SK-N-MC (cell line): ENCODE results near the gene XPC.

ENCODE experiments used
- EZH2 ChIP-seq: fragments of 200-600 bp; sonication (generic); IDR thresholded peaks from one replicate; pipeline ENCODE4 v1.6.1; 2017; ENCODE audit warnings: antibody characterized with exemption
- POLR2AphosphoS5 ChIP-seq: IDR thresholded peaks from 2 replicates; pipeline ENCODE4 v1.6.1; 2012; ENCODE audit warnings: mild to moderate bottlenecking, low read depth, low read length, borderline replicate concordance

DNA sequence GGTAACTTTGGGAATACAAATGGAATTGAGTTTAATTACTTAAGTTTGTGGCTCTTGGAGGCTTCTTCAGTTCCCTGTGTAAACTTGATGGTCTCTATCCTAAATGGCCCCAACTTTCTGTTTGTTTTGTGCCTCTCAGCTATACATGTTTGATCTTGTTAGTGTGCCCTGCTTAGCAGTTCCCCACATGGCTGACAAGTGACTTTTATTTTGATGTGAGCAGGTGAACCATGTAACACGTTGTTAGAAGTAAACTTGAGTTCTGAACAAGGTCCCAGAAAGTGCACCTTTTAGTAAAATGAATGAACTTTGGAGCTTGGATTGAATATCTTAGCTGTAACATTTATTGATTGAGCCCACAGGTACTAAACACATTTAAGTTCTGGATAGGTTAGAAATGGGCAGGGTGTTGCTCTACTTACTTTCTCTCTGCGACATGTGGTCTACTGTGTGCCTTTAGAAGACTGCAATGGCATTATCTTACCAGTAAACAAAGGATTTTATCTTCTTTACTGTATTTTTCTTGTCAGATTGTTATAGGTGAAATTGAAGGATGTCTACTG is 4.7 kb upstream of the XPC start:
- no peak for TF ChIP-seq EZH2
- no peak for TF ChIP-seq POLR2AphosphoS5
